Esophagus squamous epithelium (tissue), 4 donors: ENCODE results near the gene TUT4.

Experiments used
- CTCF ChIP-seq, 6 experiments: fragments of 450-650 bp in 4 of 6; fragments of 200-600 bp in 2 of 6; sonication (generic) in 2 of 6; IDR thresholded peaks; one replicate each; pipeline ENCODE4 v1.5.1; 2016 to 2019; ENCODE audit warnings: antibody characterized with exemption in 6 of 6, mild to moderate bottlenecking in 4 of 6, moderate library complexity in 4 of 6
- POLR2A ChIP-seq, 4 donors: fragments of 450-650 bp; IDR thresholded peaks; one replicate each; pipeline ENCODE4 v1.6.1; 2017; ENCODE audit warnings: antibody characterized with exemption in 4 of 4, mild to moderate bottlenecking in 4 of 4, moderate library complexity in 3 of 4

GRCh38 chr1:52530563-52531144 lies 22.2 kb downstream of the TUT4 start:
- TF ChIP-seq CTCF (IDR thresholded peaks at IDR 0.05), result no peak
- TF ChIP-seq POLR2A (IDR thresholded peaks at IDR 0.05), result no peak
